H1 (cell line): ENCODE data around the gene PTPRE. TPM values are rescaled to one million over a fixed set of nuclear protein-coding genes. Genes with fewer than 3 reads are reported as not detected.

Source experiments
- E2F6 ChIP-seq: IDR thresholded peaks from 2 replicates; pipeline ENCODE4 v1.6.1; 2012; ENCODE audit warnings: inconsistent platforms
- FOSL1 ChIP-seq: IDR thresholded peaks from 2 replicates; pipeline ENCODE4 v1.6.1; 2011; ENCODE audit warnings: mild to moderate bottlenecking, low read depth, low read length, moderate library complexity; ENCODE audit not compliant: insufficient read depth
- GABPA ChIP-seq: IDR thresholded peaks from 2 replicates; pipeline ENCODE4 v1.6.1; 2011; ENCODE audit warnings: mild to moderate bottlenecking, low read length, moderate library complexity, borderline replicate concordance; ENCODE audit not compliant: insufficient read depth
- KDM5A ChIP-seq: fragments of 200-600 bp; IDR thresholded peaks from 2 replicates; pipeline ENCODE4 v1.7.1; 2012; ENCODE audit warnings: mild to moderate bottlenecking, low read length, inconsistent platforms, mixed read lengths
- YY1 ChIP-seq: IDR thresholded peaks from 2 replicates; pipeline ENCODE4 v1.6.1; 2011; ENCODE audit warnings: low read depth, mild to moderate bottlenecking, low read length
- polyA plus RNA-seq, 7 experiments: library from polyadenylated mRNA; depleted of rRNA in 3 of 7; stranded (reverse) in 5 of 7; unstranded in 2 of 7; fragments of >200 nt in 5 of 7; fragments of 200-250 nt in 2 of 7; gene quantifications; 1 replicate in 5 of 7; 2 replicates in 1 of 7; 4 replicates in 1 of 7; pipeline versions ENCODE4 v1.2.1 to v1.2.3, GENCODE V29; 2011 to 2013; ENCODE audit warnings: missing spikeins in 2 of 7, mixed read lengths in 2 of 7
- total RNA-seq: library from RNA; stranded (reverse); fragmentation: NEBNext Ultra II Directional; extraction: Animal tissue kit (Norgen Biotek cat#: 25700); gene quantifications from 2 replicates; pipeline ENCODE4 v1.2.1, GENCODE V29; 2021

The PTPRE gene
- total and polyA plus RNA-seq, 2 of the 8 experiments (the other 6 are each of a cell fraction or from before 2014, with no cell fraction given) = 0.33 to 0.54 TPM

- TF ChIP-seq E2F6 (no peak), FOSL1 (no peak), KDM5A (no peak), GABPA (no peak), YY1 (no peak)
Observed at GRCh38 chr10:128114901-128115300, 208.0 kb downstream of the PTPRE start (continued).
